H1 (cell line): ENCODE results near the gene IQCK. TPM values are rescaled to one million over a fixed set of nuclear protein-coding genes. Genes with fewer than 3 reads are reported as not detected.

ENCODE experiments used
- CTCF ChIA-PET: fragments of 300-600 bp; sonication (Branson Sonifier 250); formaldehyde crosslinking; loops from one replicate; lab custom pipeline; 2021; ENCODE audit not compliant: partially characterized antibody; lab: Charles Lee
- POLR2A ChIA-PET: fragments of 300-600 bp; sonication (Branson Sonifier 250); formaldehyde crosslinking; loops from one replicate; lab custom pipeline; 2021; ENCODE audit warnings: inconsistent platforms; ENCODE audit not compliant: partially characterized antibody; lab: Charles Lee
- DNase-seq, 2 experiments: peaks; one replicate each; pipeline versions ENCODE4 v3.0.0 to v3.0.0-alpha.2; 2010 to 2022; ENCODE audit warnings: low spot score in 2 of 2, low read depth in 1 of 2, mixed read lengths in 1 of 2
- FAIRE-seq: peaks from 2 replicates; lab custom pipeline; 2011; peaks lifted over from hg19 to GRCh38; lab: Jason Lieb, UNC
- H2AFZ ChIP-seq: 2 replicates; pipeline ENCODE4 v1.8.1; 2012; ENCODE audit warnings: low read length, inconsistent platforms
- H2AK5ac ChIP-seq: 2 replicates; pipeline ENCODE4 v1.6.1; 2013; ENCODE audit warnings: low read depth, low read length
- H2BK120ac ChIP-seq: replicated peaks from 2 replicates; pipeline ENCODE3; 2013; ENCODE audit warnings: low read depth, low read length, inconsistent platforms
- H2BK12ac ChIP-seq: 2 replicates; pipeline ENCODE4 v1.6.1; 2013; ENCODE audit warnings: low read depth, low read length
- H2BK15ac ChIP-seq: 2 replicates; pipeline ENCODE4 v1.6.1; 2013; ENCODE audit warnings: low read length
- H2BK20ac ChIP-seq: 2 replicates; pipeline ENCODE4 v1.6.1; 2013; ENCODE audit warnings: low read length
- H2BK5ac ChIP-seq: 2 replicates; pipeline ENCODE4 v1.6.1; 2013; ENCODE audit warnings: low read depth, low read length
- H3K14ac ChIP-seq: 2 replicates; pipeline ENCODE4 v1.6.1; 2013; ENCODE audit warnings: inconsistent platforms; ENCODE audit not compliant: insufficient read length
- H3K18ac ChIP-seq: 2 replicates; pipeline ENCODE4 v1.6.1; 2013; ENCODE audit warnings: low read length; ENCODE audit errors: extremely low read depth
- H3K23ac ChIP-seq: 2 replicates; pipeline ENCODE4 v1.6.1; 2013; ENCODE audit warnings: inconsistent platforms; ENCODE audit not compliant: insufficient read length
- H3K23me2 ChIP-seq: 2 replicates; pipeline ENCODE4 v1.6.1; 2013; ENCODE audit warnings: low read depth, low read length
- H3K27ac ChIP-seq: 2 replicates; pipeline ENCODE4 v1.6.1; 2011; ENCODE audit warnings: low read depth, low read length, inconsistent platforms
- H3K27me3 ChIP-seq, 4 experiments: replicated peaks in 1 of 4; 1 replicate in 1 of 4; 2 replicates in 3 of 4; pipeline versions ENCODE4 v1.6.1 to v1.8.1; 2011 to 2013; ENCODE audit warnings: low read length in 3 of 4, mild to moderate bottlenecking in 3 of 4, inconsistent platforms in 2 of 4, mixed read lengths in 2 of 4, moderate library complexity in 1 of 4; ENCODE audit not compliant: control insufficient read depth in 3 of 4, insufficient read depth in 3 of 4; ENCODE audit errors: extremely low read depth in 1 of 4
- H3K36me3 ChIP-seq, 4 experiments: 2 replicates each; pipeline versions ENCODE4 v1.6.1 to v1.8.1; 2011 to 2013; ENCODE audit warnings: mild to moderate bottlenecking in 4 of 4, low read length in 3 of 4, moderate library complexity in 2 of 4, control low read depth in 1 of 4, inconsistent platforms in 1 of 4; ENCODE audit not compliant: insufficient read depth in 4 of 4, control insufficient read depth in 2 of 4
- H3K4ac ChIP-seq: replicated peaks from 2 replicates; pipeline ENCODE3; 2013; ENCODE audit warnings: low read length, low read depth, mixed read lengths, inconsistent platforms; ENCODE audit not compliant: insufficient read length
- H3K4me1 ChIP-seq, 4 experiments: replicated peaks in 1 of 4; 1 replicate in 1 of 4; 2 replicates in 3 of 4; pipeline versions ENCODE4 v1.6.1 to v1.8.1; 2011 to 2013; ENCODE audit warnings: low read length in 3 of 4, inconsistent platforms in 2 of 4, mixed read lengths in 1 of 4; ENCODE audit not compliant: insufficient read depth in 4 of 4, control insufficient read depth in 3 of 4
- H3K4me2 ChIP-seq, 2 experiments: 2 replicates each; pipeline versions ENCODE4 v1.6.1 to v1.8.1; 2011 to 2013; ENCODE audit warnings: low read depth in 2 of 2, low read length in 2 of 2, control low read depth in 1 of 2, inconsistent platforms in 1 of 2, mild to moderate bottlenecking in 1 of 2; ENCODE audit not compliant: insufficient read depth in 1 of 2
- H3K4me3 ChIP-seq, 4 experiments: fragments of 200-600, 300-600 bp in 1 of 4; sonication (generic), shearing (Covaris generic), sonication (Bioruptor Twin) in 1 of 4; 2 replicates each; pipeline versions ENCODE4 v1.5.1 to v1.8.1; 2011 to 2016; ENCODE audit warnings: low read length in 4 of 4, low read depth in 3 of 4, control low read depth in 2 of 4, inconsistent platforms in 2 of 4, mild to moderate bottlenecking in 2 of 4, mixed read lengths in 1 of 4, moderate library complexity in 1 of 4; ENCODE audit not compliant: insufficient read depth in 2 of 4; ENCODE audit errors: extremely low read depth in 1 of 4
- H3K56ac ChIP-seq: replicated peaks from 2 replicates; pipeline ENCODE3; 2013; ENCODE audit warnings: low read depth, mild to moderate bottlenecking, mixed read lengths, low read length, inconsistent platforms; ENCODE audit not compliant: insufficient read length
- H3K79me1 ChIP-seq: 2 replicates; pipeline ENCODE4 v1.6.1; 2013; ENCODE audit warnings: low read depth, low read length, control low read depth
- H3K79me2 ChIP-seq, 2 experiments: 2 replicates each; pipeline versions ENCODE4 v1.6.1 to v1.8.1; 2012 to 2013; ENCODE audit warnings: low read length in 2 of 2, mild to moderate bottlenecking in 2 of 2, inconsistent platforms in 1 of 2; ENCODE audit not compliant: insufficient read depth in 2 of 2, control insufficient read depth in 1 of 2
- H3K9ac ChIP-seq, 4 experiments: replicated peaks in 1 of 4; 1 replicate in 1 of 4; 2 replicates in 3 of 4; pipeline versions ENCODE4 v1.6.1 to v1.8.1; 2011 to 2013; ENCODE audit warnings: low read depth in 3 of 4, low read length in 3 of 4, control low read depth in 2 of 4, mild to moderate bottlenecking in 2 of 4, moderate library complexity in 2 of 4, inconsistent platforms in 1 of 4; ENCODE audit errors: extremely low read depth in 1 of 4
- H3K9me3 ChIP-seq, 2 experiments: 2 replicates each; pipeline versions ENCODE4 v1.6.1 to v1.8.1; 2012 to 2013; ENCODE audit warnings: mild to moderate bottlenecking in 2 of 2, moderate library complexity in 2 of 2, control low read depth in 1 of 2, inconsistent platforms in 1 of 2, low read depth in 1 of 2, low read length in 1 of 2, mixed read lengths in 1 of 2; ENCODE audit not compliant: insufficient read depth in 2 of 2
- H4K20me1 ChIP-seq, 2 experiments: replicated peaks in 1 of 2; 2 replicates each; pipeline versions ENCODE3 to v1.8.1; 2011 to 2013; ENCODE audit warnings: inconsistent platforms in 2 of 2, low read length in 2 of 2, mild to moderate bottlenecking in 1 of 2; ENCODE audit not compliant: insufficient read depth in 2 of 2, control insufficient read depth in 1 of 2
- H4K5ac ChIP-seq: 2 replicates; pipeline ENCODE4 v1.6.1; 2013; ENCODE audit warnings: low read length, low read depth, mixed read lengths, inconsistent platforms; ENCODE audit not compliant: insufficient read length
- H4K8ac ChIP-seq: 2 replicates; pipeline ENCODE4 v1.8.0; 2013; ENCODE audit warnings: mild to moderate bottlenecking, moderate library complexity, low read length, inconsistent platforms; ENCODE audit not compliant: insufficient read depth; ENCODE audit errors: extremely low read depth
- H4K91ac ChIP-seq: replicated peaks from 2 replicates; pipeline ENCODE3; 2013; ENCODE audit warnings: low read length, mixed read lengths, inconsistent platforms; ENCODE audit not compliant: insufficient read length
- CTBP2 ChIP-seq: IDR thresholded peaks from 2 replicates; pipeline ENCODE4 v1.7.0; 2011; ENCODE audit warnings: borderline replicate concordance, mild to moderate bottlenecking, moderate library complexity, mixed read lengths, low read length; ENCODE audit not compliant: insufficient read depth, insufficient read length
- E2F6 ChIP-seq: IDR thresholded peaks from 2 replicates; pipeline ENCODE4 v1.6.1; 2012; ENCODE audit warnings: inconsistent platforms
- GTF2F1 ChIP-seq: IDR thresholded peaks from 2 replicates; pipeline ENCODE4 v1.6.1; 2012; ENCODE audit warnings: low read depth, low read length, improper control_type of control experiment, borderline replicate concordance
- HDAC2 ChIP-seq, 2 experiments: fragments of 300-600 bp in 1 of 2; sonication (generic) in 1 of 2; IDR thresholded peaks; 2 replicates each; pipeline ENCODE4 v1.6.1; 2011 to 2012; ENCODE audit warnings: low read depth in 2 of 2, low read length in 2 of 2, mild to moderate bottlenecking in 2 of 2, moderate library complexity in 2 of 2, borderline replicate concordance in 1 of 2, inconsistent platforms in 1 of 2
- TBP ChIP-seq: IDR thresholded peaks from 2 replicates; pipeline ENCODE4 v1.6.1; 2011; ENCODE audit warnings: low read depth, low read length, improper control_type of control experiment
- WGBS, 2 experiments: shearing (Covaris generic) in 1 of 2; methylation state at CpG; one replicate each; pipeline versions ENCODE4 v1.1.6 to v1.1.7; 2013 to 2015; ENCODE audit warnings: low lambda C conversion rate in 2 of 2, mixed read lengths in 2 of 2, inconsistent platforms in 1 of 2, low coverage in 1 of 2, missing lambda C conversion rate in 1 of 2; ENCODE audit not compliant: insufficient replicate concordance in 2 of 2, insufficient coverage in 1 of 2, insufficient read length in 1 of 2; ENCODE audit errors: extremely low coverage in 1 of 2, missing lambda C conversion rate in 1 of 2; 5-methylcytosine and 5-hydroxymethylcytosine counted together
- polyA plus RNA-seq, 7 experiments: library from polyadenylated mRNA; depleted of rRNA in 3 of 7; stranded (reverse) in 5 of 7; unstranded in 2 of 7; fragments of >200 nt in 5 of 7; fragments of 200-250 nt in 2 of 7; gene quantifications; 1 replicate in 5 of 7; 2 replicates in 1 of 7; 4 replicates in 1 of 7; pipeline versions ENCODE4 v1.2.1 to v1.2.3, GENCODE V29; 2011 to 2013; ENCODE audit warnings: missing spikeins in 2 of 7, mixed read lengths in 2 of 7
- total RNA-seq: library from RNA; stranded (reverse); fragmentation: NEBNext Ultra II Directional; extraction: Animal tissue kit (Norgen Biotek cat#: 25700); gene quantifications from 2 replicates; pipeline ENCODE4 v1.2.1, GENCODE V29; 2021

Gene IQCK
- total and polyA plus RNA-seq, 2 of the 8 experiments (the other 6 are each of a cell fraction or from before 2014, with no cell fraction given): 6.2 to 9.3 TPM

GRCh38 chr16:19846436-19846835 is 128.4 kb downstream of the IQCK start:
- Histone ChIP-seq H3K4ac (no peak overlapping the region), H2BK5ac (no peak overlapping the region), H2BK20ac (no peak overlapping the region), H2BK15ac (no peak overlapping the region), H3K4me2 (no peak overlapping the region)
- FAIRE-seq: no peak
- no peak for DNase-seq
- no peak for TF ChIP-seq GTF2F1
- no peak for TF ChIP-seq HDAC2 (IDR thresholded peaks at IDR 0.05; ENCODE audit: borderline replicate concordance in 1 of 2, low read depth in 2 of 2, low read length in 2 of 2)
- no peak for TF ChIP-seq CTBP2
- no peak for TF ChIP-seq TBP
- TF ChIP-seq E2F6: no peak
- TF ChIP-seq, all 59 proteins: peak for 0
- Histone ChIP-seq H3K27me3 (no peaks in the 10 kb centered on the region), H3K9me3 (no peaks in the 10 kb centered on the region), H3K9ac (no peak overlapping the region), H2AFZ (no peak overlapping the region), H4K5ac (no peak overlapping the region), H4K8ac (no peak overlapping the region), H3K23me2 (no peaks in the 10 kb centered on the region), H2BK120ac (no peak overlapping the region), H4K20me1 (no peaks in the 10 kb centered on the region), H2AK5ac (no peak overlapping the region), H3K4me1 (peaks cover 0 to 7% (median 3%) of the 10 kb centered on the region in 4 experiments; a peak in 4 of 7 replicates), H3K36me3 (no peaks in the 10 kb centered on the region), H2BK12ac (no peak overlapping the region), H3K14ac (no peak overlapping the region), H3K27ac (no peak overlapping the region), H3K79me1 (no peaks in the 10 kb centered on the region), H3K18ac (no peak overlapping the region), H4K91ac (no peak overlapping the region), H3K56ac (no peak overlapping the region), H3K79me2 (no peaks in the 10 kb centered on the region), H3K23ac (no peak overlapping the region), H3K4me3 (no peak overlapping the region)
- ChIA-PET CTCF (no interaction called here), POLR2A (no interaction called here)
- 90% methylated on average over 5 of the region's 5 CpGs; no CpG with 5 or more reads in 1 of the 2 experiments for WGBS, 2 experiments
